Measurements from ENCODE around the gene GCNT1.
"Not testable (repeated sequence)": the region's sequence is repeated elsewhere in the genome, so short reads cannot be mapped to it uniquely, and the experiment has no call there.

The GCNT1 gene

GRCh38 chr9:76493496-76493895 lies 34.5 kb downstream of the GCNT1 start:
- not testable (repeated sequence) for DNase-seq

DNA sequence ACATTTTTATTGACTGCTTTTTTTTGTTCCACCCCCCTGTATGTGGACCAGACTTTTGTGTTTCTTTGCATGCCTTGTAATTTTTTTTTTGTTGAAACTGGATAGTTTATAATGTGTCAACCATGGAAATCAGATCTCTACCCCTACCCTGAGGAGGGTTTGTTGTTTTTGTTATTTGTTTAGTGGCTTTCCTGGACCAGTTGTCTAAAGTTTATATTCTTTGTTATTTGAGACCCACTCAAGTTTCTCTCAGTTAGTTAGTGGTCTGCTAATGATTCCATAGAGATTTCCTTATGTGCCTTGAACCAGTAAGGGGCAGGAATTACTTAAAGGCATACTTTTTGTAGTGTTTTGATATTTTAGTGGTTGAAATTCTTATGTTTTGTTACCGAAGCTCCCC lies 41.1 kb downstream of the GCNT1 start:
- no peak for DNase-seq

- no peak for DNase-seq
Measured at GRCh38 chr9:76502746-76503145, 43.8 kb downstream of the GCNT1 start.

GRCh38 chr9:76510041-76510440 lies 51.1 kb downstream of the GCNT1 start:
- DNase-seq: no peak

DNA sequence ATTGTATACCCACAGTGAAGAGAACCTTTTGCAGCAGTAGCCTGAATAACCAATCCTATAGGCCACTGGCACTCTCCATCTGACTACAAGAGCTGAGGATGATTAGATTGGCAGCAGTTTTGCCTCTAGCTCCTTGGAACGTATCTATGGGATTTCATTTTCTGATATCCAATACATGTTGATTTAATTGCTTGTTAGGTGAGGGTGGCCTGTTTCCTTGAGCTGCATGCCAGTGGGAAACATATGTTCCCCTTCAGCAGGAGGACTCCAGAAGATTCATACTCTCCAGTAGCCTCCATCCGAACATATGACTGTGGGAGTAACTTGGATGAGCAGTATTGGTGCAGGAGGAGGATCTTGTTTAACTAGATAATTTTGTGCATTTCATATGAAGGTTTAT lies 51.5 kb downstream of the GCNT1 start:
- no peak for DNase-seq

GRCh38 chr9:76512826-76513225 lies 53.8 kb downstream of the GCNT1 start:
- DNase-seq: no peak

GRCh38 chr9:76516350-76516749 lies 57.4 kb downstream of the GCNT1 start:
- peak; percentile 40 for DNase-seq

- DNase-seq: no peak
Measured at GRCh38 chr9:76516871-76517270, 57.9 kb downstream of the GCNT1 start.

GRCh38 chr9:76519075-76519835 lies 60.3 kb downstream of the GCNT1 start:
- no peak for DNase-seq

GRCh38 chr9:76521244-76521681 lies 62.3 kb downstream of the GCNT1 start:
- no peak for DNase-seq

DNA sequence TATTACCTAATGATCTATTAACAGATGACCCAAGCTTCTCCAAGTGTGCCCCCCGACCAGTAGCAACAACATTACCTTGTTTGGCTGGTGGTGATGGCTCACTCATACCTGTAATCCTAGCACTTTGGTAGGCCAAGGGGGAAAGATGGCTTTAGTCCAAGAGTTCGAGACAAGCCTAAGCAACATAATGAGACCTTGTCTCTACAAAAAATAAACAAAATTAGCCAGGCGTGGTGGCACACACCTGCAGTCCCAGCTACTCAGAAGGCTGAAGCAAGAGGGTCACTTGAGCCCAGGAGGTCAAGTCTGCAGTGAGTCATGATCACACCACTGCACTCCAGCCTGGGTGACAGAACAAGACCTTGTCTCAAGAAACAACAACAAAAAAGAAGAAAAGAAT lies 62.9 kb downstream of the GCNT1 start:
- DNase-seq: peak; percentile 63

DNA sequence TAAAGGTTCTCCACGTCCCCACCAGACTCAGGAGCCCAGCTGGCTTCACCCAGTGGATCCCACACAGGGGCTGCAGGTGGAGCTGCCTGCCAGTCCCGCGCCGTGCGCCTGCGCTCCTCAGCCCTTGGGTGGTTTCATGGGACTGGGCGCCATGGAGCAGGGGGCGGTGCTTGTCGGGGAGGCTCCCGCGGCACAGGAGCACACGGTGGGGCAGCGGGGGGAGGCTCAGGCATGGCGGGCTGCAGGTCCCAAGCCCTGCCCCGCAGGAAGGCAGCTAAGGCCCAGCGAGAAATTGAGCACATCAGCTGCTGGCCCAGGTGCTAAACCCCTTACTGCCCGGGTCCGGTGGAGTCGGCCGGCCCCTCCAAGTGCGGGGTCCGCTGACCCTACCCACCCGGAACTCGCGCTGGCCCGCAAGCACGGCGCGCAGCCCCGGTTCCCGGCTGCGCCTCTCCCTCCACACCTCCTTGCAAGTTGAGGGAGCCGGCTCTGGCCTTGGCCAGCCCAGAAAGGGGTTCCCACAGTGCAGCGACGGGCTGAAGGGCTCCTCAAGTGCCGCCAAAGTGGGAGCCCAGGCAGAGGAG lies 64.7 kb downstream of the GCNT1 start:
- DNase-seq: not testable (repeated sequence)

GRCh38 chr9:76525196-76525595 lies 66.2 kb downstream of the GCNT1 start:
- DNase-seq: no peak

GRCh38 chr9:76526026-76526425 lies 67.0 kb downstream of the GCNT1 start:
- no peak for DNase-seq

DNA sequence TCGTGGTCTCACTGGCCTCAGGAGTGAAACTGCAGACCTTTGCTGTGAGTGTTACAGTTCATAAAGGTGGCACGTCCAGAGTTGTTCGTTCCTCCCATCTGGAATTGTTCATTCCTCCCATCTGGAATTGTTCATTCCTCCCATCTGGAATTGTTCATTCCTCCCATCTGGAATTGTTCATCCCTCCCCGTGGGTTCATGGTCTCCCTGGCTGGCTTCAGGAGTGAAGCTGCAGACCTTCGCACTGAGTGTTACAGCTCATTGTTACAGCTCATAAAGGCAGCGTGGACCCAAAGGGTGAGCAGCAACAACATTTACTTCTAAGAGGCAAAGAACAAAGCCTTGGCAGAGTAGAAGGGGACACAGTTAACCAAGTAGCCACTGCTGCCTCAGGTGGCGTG lies 69.1 kb downstream of the GCNT1 start:
- DNase-seq: no peak

DNA sequence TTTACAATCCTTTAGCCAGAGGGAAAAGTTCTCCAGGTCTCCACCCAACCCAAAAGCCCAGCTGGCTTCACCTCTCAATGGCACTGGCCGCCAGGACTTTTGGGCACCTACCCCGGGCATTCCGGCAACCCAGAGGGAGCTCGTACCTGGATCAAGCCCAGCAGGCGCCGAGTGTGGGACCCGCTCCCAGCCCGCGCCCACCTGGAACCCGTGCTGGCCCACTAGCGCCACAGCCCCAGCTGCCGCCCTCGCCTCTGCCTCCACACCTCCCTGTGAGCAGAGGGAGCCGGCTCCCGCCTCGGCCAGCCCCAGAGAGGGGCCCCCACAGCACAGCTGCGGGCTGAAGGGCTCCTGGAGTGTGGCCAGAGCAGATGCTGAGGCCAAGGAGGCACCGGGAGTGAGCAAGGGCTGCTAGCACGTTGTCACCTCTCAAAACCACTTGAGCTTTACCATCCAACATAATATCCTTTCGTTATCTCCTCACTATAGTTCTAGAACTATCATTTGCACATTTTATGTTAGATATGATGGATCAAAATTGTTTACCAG lies 69.7 kb downstream of the GCNT1 start:
- no peak for DNase-seq

- no peak for DNase-seq
Measured at GRCh38 chr9:76529653-76530052, 70.7 kb downstream of the GCNT1 start.

- no peak for DNase-seq
Measured at GRCh38 chr9:76530458-76531110, 71.6 kb downstream of the GCNT1 start.

- no peak for DNase-seq
Measured at GRCh38 chr9:76531231-76531780, 72.3 kb downstream of the GCNT1 start.

DNA sequence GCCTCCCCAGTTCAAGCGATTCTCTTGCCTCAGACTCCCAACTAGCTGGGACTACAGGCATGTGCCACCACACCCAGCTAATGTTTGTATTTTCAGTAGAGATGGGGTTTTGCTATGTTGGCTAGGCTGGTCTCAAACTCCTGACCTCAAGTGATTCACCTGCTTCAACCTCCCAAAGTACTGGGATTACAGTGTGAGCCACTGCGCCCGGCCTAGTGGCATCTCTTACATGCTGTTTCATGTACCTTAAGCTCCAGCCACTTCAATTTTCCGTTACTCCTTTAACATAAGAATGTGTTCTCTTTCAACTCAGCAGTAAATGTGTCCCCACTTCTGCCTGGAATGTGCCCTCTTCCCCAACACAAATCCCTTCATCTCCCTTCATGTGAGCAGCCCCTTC lies 73.9 kb downstream of the GCNT1 start:
- DNase-seq: not testable (repeated sequence)

DNA sequence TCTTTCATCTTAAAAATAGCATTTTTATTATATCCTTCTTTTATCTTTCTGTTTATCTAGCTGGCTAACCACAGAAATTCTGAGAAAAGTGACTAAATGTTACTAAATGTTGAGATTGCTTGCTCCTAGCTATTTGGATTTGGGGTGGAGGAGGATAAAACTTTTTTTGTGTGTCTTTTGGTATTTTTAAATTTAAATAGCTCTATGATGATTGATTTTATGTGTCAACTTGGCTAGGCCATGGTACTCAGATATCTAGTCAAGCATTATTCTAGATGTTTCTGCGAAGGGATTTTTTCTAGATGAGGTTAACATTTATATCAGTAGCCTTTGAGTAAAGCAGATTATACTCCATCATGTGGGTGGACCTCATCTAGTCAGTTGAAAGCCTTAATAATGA lies 75.0 kb downstream of the GCNT1 start:
- no peak for DNase-seq

- DNase-seq: no peak
Measured at GRCh38 chr9:76537150-76537646, 78.2 kb downstream of the GCNT1 start.

GRCh38 chr9:76539180-76539579 lies 80.2 kb downstream of the GCNT1 start:
- no peak for DNase-seq
